ENCODE results near the gene CPTP.

Gene CPTP

GRCh38 chr1:1345860-1346500 is 21.4 kb downstream of the CPTP start:
- TF ChIP-seq, protein P1, sequence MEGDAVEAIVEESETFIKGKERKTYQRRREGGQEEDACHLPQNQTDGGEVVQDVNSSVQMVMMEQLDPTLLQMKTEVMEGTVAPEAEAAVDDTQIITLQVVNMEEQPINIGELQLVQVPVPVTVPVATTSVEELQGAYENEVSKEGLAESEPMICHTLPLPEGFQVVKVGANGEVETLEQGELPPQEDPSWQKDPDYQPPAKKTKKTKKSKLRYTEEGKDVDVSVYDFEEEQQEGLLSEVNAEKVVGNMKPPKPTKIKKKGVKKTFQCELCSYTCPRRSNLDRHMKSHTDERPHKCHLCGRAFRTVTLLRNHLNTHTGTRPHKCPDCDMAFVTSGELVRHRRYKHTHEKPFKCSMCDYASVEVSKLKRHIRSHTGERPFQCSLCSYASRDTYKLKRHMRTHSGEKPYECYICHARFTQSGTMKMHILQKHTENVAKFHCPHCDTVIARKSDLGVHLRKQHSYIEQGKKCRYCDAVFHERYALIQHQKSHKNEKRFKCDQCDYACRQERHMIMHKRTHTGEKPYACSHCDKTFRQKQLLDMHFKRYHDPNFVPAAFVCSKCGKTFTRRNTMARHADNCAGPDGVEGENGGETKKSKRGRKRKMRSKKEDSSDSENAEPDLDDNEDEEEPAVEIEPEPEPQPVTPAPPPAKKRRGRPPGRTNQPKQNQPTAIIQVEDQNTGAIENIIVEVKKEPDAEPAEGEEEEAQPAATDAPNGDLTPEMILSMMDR (conservative IDR thresholded peaks at IDR 0.05): no peak
- peak overlapping the region; percentile 93; the same call in 1 of the 2 replicates for H3K27ac ChIP-seq

DNA sequence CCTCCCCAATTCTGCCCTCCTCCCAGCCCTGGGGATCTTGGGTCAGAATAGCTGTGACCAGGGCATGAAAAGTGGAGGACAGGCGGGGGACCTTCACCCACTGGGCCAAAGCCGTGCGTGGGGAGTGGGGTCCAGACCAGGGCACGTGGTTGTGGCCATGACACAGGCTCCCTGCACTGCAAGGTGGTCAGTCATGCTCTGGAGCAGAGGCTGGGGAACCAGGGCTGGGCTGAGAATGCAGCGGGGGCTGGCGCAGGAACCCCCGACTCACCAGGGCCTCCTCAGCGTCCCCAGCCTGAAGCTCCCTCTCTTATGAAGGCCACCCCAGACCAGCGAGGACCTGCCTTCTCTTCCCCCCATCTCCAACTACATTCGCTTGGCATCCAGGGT is 21.9 kb downstream of the CPTP start:
- TF ChIP-seq, protein P1 (conservative IDR thresholded peaks at IDR 0.05): no peak
- H3K27ac ChIP-seq: peak overlapping the region; percentile 93; the same call in 1 of the 2 replicates

DNA sequence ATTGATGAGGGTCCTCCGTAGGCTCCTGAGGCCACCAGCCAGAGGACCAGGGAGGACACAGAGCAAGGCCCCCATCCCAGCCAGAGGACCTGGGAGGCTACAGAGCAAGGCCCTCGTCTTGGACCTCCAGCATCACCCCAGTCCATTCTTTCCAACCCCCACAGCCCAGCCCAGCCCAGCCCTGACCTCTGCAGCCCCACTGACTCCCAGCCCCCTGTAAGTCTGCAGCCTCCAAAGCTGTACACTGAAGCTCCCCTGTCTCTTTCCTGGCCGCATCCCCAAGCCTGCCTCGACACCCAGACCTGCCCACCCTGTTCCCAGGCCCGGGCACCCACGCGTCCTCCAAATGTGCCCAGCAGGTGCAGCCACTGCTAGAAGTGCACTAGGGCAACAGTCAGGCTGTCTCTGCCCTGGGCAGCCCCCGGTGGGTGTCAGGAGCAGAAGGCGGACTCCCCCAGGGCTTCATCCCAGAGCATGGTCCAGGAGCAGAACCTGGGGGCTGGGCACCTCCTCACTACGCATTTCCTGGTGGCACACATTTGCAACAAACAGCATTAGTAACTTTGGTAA is 22.5 kb downstream of the CPTP start:
- peak overlapping the region; percentile 93 for H3K27ac ChIP-seq
- TF ChIP-seq, protein P1 (conservative IDR thresholded peaks at IDR 0.05): no peak

DNA sequence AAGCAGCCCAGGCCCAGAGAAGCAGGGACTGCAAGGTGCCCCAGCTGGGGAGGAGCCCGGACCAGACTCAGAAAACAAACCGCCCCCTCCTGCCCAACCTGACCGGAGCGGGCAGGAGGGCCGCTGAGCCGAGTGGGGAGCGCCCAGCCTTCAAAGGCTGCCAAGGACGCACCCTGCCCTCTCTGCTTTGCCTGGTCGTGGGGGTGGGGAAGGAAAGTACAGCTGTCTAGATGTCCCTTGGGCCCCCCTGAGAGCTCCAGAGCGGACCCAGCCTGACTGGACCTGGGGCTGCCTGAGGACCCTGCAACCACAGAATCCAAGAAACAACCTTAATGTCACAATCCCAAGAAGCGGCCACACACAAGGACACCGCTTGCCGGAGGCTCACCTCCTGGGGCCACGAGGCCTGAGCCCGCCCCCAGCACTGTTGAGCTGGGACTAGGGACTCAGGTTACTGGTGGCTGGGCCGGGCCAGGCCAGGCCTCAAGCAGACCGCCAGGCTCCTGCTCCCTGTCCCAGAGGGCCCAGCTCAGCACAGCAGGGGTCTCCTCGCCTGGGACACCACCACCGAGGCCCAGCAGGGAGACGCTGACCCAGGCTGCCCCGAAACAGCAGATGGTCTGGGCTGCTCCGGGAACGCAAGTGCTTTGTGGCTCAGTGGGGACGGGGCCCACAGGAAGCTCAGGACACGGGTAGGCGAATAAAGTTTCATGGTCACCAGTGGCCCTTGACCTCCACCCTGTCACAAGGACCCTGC is 23.2 kb downstream of the CPTP start:
- peak overlapping the region; percentile 93 for H3K27ac ChIP-seq
- TF ChIP-seq, protein P1 (conservative IDR thresholded peaks at IDR 0.05): no peak

DNA sequence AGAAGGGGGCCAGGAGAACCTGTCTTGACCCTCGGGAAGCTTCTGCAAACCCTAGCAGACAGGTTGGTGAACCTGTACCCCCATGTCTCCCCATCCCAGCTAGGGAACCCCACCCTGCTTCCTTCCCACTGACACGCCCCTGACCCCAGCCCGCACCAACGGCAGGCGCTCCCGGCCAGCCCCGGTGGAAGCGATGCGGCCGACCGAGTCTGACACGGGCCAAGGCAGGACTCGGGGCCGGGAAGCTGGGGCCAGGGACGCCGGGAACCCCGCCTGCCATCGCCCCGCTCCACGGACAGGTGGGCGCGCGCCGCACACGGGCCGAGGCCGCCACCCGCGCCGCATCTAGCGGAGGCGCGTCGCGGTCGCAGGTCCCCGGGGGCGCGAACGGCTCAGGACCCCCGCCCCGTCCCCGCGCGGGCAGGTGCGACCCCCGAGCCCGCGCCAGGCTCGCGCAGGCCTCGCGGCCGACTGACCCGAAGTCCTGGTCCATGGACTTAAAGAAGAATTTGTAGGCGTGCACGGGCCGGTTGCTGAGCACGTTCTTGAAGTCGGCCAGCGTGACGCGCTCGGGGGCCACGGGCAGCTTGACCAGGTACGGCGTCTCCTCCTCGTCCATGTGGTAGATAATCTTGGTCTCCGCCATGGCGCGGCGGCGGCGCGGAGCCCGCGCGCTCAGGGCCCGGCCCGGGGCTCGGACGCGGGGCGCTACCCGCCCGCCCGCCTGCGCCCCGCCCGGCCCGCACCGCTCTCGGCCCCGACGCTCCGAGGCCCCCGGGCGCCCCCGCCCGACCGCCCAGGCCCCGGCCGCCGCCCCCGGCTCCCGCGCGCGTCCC is 24.0 kb downstream of the CPTP start:
- peak overlapping the region; percentile 93 for H3K27ac ChIP-seq
- TF ChIP-seq, protein P1 (conservative IDR thresholded peaks at IDR 0.05): no peak

DNA sequence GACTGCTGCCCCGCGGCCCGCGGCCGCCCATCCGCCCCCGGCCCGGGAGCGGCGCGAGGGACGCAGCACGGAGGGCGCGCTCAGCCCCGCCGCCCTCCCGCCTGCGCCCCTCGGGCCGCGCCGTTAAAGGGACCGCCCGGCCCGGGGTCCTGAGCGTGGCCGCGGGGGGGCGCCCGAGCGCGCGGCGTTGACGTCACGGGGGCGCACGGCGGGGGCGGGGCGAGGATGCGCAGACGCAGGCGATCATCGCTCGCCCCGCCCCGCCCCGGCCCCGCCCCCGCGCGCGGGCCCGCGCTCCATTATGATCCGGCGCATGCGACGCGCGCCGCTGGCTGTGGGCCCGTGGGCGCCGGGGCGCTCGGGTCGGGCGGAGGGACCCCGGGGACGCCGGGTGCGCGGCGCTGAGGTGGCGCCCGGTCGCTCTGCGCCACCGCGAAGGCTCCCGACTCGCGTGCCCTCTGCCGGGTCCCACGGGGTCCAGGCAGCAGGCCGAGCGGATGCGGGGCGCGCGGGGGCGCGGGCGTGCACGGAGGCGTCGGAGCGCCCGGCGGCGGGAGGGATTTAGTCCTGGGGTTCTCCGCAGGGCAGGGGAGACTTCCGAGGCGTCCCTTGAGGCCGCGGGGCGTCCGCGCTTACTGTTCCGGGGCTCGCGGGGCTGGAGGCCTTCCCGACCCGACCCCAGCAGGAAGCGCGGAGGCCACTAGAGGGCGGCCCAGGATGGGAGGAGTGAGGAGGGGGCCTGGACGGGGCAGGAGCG is 24.8 kb downstream of the CPTP start, which contains the start of gene DVL1:
TSS of gene DVL1 (minus strand) at position 163 of the 757 bp plus-strand sequence. CDS start 353 bp downstream, outside the sequence.
- H3K27ac ChIP-seq: peak within 1 kb of the TSS; percentile 93
- TF ChIP-seq, protein P1 (conservative IDR thresholded peaks at IDR 0.05): peak; percentile 76
